Inflammatory macrophage treated with lipopolysaccharide for 4 hours (primary cell): ENCODE measurements around the gene RELCH.
A peak's percentile ranks its signal among the peaks of the same experiment; 100 is the strongest.

Experiments
- DNase-seq: peaks from one replicate; pipeline ENCODE4 v3.0.0-alpha.2; 2020

RELCH gene

GRCh38 chr18:62340996-62341395 is 153.9 kb downstream of the RELCH start:
- DNase-seq, result no peak

- DNase-seq, result no peak
These were observed 154.4 kb downstream of the RELCH start for GRCh38 chr18:62341473-62341872.

DNA sequence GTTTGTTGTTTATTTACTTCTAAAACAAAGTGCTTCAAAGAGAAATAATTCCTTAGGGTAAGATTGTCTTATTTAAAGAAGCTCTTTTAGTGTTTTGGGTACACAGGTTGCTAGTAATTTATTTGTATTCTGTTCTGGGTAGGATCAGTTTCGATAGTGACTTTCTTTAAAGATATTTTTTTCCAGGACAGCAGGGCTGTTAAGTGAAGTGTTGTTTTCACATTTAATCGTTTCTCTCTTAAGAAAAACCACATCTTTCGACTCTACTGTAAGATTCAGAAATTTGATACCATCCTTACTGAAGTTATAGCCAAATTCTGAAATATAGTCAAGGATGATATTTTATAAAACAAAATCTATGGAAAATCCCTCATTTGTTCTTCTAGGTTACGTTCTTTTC is 155.8 kb downstream of the RELCH start:
- DNase-seq, result no peak

DNA sequence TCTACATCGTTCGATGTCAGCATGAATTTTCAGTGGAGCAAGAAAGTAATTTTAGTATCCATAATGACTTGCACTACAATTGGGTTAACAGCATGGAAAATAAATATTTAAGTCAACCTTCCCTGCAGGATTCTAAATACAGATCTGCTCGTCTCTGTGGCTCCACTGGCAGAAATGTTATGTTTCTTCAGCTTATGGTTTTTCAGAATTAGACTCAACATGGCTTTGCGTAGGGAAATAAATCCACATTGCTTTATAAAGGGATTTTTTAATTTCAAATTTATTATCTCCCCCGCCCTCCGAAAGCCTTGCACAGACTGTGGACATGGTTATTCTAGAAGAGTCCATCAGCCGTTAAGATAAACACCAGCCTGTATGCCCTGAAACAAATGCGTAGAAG is 156.3 kb downstream of the RELCH start:
- no peak for DNase-seq

GRCh38 chr18:62345909-62346308 is 158.9 kb downstream of the RELCH start:
- no peak for DNase-seq

GRCh38 chr18:62346333-62347088 is 159.5 kb downstream of the RELCH start:
- no peak for DNase-seq

- no peak for DNase-seq
These were observed 160.0 kb downstream of the RELCH start for GRCh38 chr18:62347089-62347506.

DNA sequence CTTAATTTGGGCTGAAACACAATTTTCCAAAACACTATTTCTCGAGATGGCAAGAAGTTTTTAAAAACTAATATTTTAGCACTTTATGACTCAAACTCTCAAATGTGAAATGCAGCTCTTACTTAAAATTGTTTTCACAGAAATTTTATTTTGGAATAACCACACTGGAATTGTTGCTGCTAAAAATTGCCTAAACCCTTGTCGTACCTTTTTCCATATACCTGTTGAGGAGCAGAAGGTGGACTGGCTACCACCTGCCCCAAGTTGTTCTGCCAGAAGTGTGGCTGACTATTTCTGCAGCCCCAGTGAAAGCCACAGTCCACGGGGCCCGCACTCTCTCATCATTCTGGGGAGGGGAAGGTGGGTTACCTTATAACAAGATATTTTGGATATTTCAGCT is 161.4 kb downstream of the RELCH start:
- no peak for DNase-seq

DNA sequence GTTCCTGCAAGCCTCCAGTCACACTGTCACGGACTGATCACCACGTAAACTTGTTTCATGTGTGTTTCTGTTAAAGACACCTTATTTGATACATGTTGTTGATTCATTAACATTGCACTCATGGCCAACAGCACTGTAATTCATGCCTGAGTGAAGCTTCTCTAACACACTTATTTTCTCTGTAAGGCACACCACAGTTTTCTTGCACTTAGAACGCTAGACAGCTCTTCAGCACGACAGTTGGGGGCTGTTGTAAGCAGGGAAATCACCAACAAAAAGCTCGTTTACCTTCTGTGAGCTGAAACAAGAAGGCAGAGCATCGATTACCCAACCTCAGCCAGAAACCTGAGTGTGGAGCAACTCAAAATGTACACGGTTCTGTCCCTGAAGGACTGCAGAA is 166.1 kb downstream of the RELCH start:
- DNase-seq, result no peak

DNA sequence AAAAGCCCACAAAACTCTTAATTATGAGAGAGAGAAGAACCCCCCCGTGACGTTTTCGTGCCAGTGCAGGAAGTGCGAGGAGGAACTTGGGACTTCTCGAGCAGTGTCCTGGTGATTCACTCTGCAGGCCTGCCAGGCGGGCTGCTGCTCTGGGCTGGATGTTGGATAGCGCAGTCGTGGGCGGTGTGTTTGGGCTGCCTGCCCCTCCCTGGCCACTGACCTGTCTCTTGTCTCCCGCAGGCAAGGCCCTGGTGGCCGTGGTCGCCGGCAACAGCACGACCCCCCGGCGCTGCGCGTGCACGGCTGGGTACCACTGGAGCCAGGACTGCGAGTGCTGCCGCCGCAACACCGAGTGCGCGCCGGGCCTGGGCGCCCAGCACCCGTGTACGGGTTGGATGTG is 167.1 kb downstream of the RELCH start:
- peak; percentile 42 for DNase-seq

- DNase-seq, result no peak
These were observed 170.1 kb downstream of the RELCH start for GRCh38 chr18:62357079-62357719.
